GM12801 (cell line): ENCODE data around the gene PAWR.

ENCODE experiments used
- TF ChIP-seq, protein P1 (sequence below): IDR thresholded peaks from one replicate; pipeline ENCODE4 v1.5.1; 2011; ENCODE audit warnings: control low read depth; ENCODE audit not compliant: insufficient read length; ENCODE audit errors: extremely low read depth

PAWR gene

GRCh38 chr12:79624378-79624777 is 66.4 kb downstream of the PAWR start:
- TF ChIP-seq, protein P1, sequence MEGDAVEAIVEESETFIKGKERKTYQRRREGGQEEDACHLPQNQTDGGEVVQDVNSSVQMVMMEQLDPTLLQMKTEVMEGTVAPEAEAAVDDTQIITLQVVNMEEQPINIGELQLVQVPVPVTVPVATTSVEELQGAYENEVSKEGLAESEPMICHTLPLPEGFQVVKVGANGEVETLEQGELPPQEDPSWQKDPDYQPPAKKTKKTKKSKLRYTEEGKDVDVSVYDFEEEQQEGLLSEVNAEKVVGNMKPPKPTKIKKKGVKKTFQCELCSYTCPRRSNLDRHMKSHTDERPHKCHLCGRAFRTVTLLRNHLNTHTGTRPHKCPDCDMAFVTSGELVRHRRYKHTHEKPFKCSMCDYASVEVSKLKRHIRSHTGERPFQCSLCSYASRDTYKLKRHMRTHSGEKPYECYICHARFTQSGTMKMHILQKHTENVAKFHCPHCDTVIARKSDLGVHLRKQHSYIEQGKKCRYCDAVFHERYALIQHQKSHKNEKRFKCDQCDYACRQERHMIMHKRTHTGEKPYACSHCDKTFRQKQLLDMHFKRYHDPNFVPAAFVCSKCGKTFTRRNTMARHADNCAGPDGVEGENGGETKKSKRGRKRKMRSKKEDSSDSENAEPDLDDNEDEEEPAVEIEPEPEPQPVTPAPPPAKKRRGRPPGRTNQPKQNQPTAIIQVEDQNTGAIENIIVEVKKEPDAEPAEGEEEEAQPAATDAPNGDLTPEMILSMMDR, result no peak

DNA sequence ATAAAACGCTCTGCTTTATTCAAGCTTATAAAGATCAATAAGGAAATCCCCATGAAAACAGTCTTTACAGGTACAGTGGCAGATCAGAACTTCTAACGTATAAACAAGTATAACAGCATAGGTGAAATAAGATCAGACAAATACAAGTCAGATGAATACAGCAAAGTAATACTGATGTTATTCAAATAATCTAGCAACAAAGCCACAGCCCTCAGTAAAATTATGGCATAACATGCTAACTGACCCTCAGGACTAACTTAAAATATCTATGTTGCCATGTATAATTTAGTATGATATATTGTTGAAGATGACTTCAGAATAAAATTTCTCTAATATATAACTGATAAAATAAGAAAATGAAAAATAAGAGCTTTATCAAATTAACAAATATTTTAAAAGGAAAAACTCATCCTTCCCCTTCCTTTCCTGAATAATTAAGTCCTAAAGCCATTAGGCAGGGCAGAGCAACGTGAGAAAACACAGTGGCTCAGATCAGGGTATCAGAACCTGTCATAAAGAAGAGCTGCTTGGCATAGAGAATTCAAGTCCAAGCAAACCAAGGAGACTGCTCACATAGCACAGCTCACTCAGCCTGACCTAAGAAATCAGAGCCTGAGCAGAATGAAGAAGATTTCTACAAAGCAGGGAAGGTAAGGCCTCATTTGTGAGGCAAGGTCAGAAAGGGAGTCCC is 70.7 kb downstream of the PAWR start:
- TF ChIP-seq, protein P1, result no peak

GRCh38 chr12:79618848-79619404 is 71.8 kb downstream of the PAWR start:
- TF ChIP-seq, protein P1, result no peak

DNA sequence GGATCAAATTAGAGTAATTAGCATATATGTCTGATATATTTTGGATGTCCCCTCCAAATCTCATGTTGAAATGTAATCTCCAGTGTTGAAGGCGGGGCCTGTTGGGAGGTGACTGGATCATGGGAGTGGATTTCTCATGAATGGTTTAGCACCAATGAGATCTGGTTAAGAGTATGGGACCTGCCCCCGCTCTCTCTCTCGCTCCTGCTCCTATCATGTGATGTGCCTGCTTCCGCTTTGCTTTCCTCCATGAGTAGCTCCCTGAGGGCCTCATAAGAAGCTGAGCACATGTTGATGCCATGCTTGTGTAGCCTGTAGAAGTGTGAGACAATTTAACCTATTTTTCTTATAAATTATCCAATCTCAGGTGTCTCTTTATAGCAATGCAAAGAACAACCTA is 73.1 kb downstream of the PAWR start:
- TF ChIP-seq, protein P1, result no peak

DNA sequence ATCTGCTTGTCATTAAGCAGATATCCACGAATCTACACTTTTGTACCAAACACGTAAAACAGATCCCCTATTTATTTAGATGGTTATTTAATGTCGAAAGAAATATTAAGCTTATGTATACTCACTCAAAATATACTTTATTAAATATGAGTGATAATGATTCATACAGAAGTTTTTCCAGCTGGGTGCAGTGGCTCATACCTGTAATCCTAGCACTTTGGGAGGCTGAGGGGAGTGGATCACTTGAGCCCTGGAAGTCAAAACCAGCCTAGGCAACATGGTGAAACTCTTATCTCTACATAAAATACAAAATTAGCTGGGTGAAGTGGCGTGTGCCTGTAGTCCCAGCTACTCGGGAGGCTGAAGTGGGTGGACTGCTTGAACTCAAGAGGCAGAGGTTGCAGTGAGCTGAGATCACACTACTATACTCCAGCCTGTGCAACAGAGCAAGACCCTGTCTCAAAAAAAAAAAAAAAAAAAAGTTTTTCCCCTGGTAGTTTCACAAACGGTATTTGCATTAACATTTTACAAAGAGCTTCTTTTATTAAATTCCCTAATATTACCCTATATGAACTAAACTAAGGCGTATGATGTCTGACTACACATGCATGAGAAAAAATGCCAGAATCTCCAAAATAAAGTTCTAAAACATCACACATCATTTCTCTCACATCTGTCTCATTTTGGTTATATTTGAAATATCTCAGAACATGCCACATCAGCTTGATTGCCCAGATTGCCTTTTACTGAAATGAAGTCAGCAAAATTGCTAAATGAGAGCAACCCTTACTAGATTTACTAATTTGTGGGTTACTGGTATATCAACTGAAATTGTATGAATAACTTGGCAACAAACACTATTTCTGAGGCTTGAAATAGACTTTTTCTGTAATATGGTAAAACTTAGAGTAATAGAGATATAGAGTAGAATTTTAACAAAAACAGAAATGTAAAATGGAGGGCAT is 74.9 kb downstream of the PAWR start:
- TF ChIP-seq, protein P1, result no peak

DNA sequence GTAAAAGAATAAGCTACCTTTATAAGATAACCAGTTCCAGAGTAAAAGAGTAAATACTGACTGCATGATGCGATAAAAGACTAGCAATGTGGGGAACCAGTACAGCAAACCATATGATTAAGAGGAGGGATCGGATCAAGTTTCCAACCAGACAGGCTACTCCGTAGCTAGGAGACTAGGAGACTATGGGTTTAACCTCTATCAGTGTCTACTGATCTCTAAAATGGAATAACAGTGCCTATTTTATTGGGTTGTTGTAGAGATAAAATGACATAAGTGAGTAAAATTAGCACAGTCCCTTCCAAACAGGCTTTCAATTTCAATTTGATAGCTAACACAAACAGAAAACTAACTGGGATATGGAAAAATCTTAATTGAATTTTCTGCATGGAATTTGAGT is 76.0 kb downstream of the PAWR start:
- TF ChIP-seq, protein P1, result no peak

- TF ChIP-seq, protein P1, result no peak
Observed at GRCh38 chr12:79601908-79602307, 88.9 kb downstream of the PAWR start.
